ENCODE measurements around the gene FBXO7.

GRCh38 chr22:32489377-32489776, 14.8 kb downstream of the FBXO7 start:
- TF ChIP-seq, protein P1, sequence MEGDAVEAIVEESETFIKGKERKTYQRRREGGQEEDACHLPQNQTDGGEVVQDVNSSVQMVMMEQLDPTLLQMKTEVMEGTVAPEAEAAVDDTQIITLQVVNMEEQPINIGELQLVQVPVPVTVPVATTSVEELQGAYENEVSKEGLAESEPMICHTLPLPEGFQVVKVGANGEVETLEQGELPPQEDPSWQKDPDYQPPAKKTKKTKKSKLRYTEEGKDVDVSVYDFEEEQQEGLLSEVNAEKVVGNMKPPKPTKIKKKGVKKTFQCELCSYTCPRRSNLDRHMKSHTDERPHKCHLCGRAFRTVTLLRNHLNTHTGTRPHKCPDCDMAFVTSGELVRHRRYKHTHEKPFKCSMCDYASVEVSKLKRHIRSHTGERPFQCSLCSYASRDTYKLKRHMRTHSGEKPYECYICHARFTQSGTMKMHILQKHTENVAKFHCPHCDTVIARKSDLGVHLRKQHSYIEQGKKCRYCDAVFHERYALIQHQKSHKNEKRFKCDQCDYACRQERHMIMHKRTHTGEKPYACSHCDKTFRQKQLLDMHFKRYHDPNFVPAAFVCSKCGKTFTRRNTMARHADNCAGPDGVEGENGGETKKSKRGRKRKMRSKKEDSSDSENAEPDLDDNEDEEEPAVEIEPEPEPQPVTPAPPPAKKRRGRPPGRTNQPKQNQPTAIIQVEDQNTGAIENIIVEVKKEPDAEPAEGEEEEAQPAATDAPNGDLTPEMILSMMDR (IDR thresholded peaks at IDR 0.05; ENCODE audit: borderline replicate concordance, extremely low read depth, low read length, poor library complexity, severe bottlenecking) = no peak
- TF ChIP-seq EZH2 (IDR thresholded peaks at IDR 0.05; ENCODE audit: borderline replicate concordance, low read depth, low read length, severe bottlenecking) = no peak
